Suppressor macrophage treated with lipopolysaccharide for 1 hour (primary cell): ENCODE data around the gene KDM4C.

Experiments
- DNase-seq, 3 donors: peaks; one replicate each; pipeline ENCODE4 v3.0.0-alpha.2; 2020 to 2022

Gene KDM4C

DNA sequence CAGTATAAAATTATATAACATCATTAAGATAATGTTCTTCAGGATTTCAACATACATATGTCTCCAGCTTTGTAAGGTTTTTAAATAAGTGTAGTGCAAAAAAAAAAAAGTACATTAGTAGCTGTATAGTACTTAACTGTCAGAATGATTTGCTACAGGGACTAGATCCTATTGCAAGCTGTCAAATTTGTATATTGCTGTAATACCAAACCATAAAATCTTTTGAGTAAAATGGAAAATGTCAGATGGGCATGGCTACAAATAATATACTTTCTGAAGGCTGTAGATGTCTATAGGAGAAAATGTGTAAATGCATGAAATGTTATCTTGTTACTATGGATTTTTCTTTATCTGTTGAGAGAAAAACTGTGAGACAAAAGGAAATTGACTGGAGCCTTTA, 298.5 kb downstream of the KDM4C start:
- DNase-seq, result no peak

DNA sequence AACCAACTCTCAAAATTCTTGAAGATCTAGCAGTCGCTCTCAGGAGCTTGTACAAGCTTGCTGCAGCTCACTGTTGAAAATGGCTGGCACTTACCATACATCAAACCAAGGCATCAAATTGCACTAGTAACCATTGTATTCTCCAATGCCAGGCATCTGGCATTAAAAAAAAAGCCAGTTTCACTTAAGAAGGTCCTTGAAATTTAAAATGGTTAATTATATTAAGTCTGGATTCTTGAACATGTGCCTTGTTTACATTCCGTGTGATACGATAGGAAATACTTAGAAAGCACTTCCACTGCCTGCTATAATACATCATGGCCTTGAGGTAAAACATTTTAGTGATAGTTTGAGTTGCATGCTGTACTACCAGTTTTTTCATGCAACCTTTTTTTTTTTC, 300.7 kb downstream of the KDM4C start:
- no peak for DNase-seq

DNA sequence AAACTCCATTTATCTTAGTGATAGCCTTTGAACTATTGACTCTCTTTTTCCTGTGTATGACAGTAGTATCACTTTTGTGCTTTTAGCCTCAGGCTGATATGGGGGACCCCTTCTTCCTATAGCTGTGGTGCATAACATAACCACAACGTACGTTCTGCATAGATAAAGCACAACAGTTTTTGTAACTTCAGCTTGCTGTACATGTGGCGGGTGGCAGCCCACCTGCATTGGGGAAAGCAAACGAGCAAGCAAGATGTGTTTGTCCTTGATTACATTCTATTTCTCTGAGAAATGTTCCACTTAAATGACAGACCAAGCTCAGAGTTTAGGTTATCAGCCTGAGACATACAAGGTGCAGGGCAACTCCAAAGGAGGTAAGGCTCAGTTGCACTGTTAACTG, 309.4 kb downstream of the KDM4C start:
- DNase-seq, result no peak

DNA sequence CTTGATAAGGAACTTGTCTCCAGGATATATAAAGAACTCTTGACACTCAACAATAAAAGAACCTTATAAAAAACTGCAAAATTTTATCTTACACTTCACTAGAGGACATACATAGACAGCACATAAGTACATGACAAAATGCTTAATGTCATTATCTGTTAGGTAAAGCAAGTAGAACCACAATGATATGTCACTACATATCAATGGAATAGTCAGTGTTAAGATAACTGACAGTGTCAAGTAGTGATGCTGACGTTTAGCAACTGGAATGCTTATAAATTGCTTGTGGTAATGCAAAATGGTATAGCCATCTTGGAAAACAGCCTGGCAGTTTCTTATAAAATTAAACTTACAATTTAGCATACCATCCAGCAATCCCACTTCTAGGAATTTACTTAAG, 314.1 kb downstream of the KDM4C start:
- no peak for DNase-seq

DNA sequence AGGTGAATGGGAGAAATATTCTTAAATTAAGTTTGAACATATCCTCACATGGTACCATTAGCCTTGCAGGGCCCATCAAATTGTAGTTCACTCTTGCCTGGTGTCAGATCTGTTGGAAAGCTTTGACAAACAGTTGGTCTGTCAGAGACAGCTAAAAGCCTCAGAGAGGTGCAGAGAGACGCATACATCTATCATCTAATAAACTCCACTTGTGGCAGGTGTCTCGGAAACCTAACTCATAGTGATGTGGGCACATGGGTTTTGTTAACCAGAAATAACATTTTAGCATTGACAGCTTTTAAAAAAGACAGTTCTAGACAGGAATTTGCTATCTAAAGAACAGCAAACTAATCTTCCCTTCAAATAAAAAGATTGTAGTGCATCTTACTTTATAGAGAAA, 315.9 kb downstream of the KDM4C start:
- no peak for DNase-seq

DNA sequence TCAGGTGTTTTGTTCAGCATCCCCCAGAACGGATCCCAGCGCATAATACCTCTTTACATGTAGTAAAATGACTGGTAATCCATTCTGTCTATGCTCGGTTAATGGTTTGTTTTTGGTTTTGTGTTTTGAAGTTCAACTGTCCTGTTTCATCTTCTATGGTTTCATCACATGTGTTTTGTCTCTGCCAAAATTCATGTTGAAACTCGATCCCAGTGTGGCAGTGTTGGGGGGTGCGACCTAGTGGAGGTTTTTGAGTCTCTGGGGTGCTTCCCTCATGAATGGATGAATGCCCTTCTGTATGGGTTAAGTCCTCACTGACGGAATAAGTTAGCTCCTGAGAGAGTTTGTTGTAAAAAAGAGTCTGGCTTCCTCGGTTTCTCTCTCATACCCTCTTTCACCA, 317.4 kb downstream of the KDM4C start:
- DNase-seq, result no peak

DNA sequence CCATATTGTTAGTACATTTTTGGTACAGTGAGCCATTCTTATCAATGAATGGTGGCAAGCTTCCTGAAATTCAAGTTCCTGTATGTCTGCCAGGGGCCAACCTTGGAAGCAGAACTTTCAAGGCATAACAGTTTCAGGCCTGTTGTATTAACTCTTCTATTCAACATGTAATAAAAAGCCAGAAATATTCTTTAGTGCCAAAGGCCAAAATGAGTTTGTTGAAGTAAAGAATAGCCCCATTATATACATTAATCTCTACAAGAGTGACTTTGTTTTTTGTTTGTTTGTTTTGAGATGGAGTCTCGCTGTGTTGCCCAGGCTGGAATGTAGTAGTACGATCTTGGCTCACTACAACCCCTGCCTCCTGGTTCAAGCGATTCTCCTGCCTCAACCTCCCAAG, 321.3 kb downstream of the KDM4C start:
- DNase-seq, result no peak

DNA sequence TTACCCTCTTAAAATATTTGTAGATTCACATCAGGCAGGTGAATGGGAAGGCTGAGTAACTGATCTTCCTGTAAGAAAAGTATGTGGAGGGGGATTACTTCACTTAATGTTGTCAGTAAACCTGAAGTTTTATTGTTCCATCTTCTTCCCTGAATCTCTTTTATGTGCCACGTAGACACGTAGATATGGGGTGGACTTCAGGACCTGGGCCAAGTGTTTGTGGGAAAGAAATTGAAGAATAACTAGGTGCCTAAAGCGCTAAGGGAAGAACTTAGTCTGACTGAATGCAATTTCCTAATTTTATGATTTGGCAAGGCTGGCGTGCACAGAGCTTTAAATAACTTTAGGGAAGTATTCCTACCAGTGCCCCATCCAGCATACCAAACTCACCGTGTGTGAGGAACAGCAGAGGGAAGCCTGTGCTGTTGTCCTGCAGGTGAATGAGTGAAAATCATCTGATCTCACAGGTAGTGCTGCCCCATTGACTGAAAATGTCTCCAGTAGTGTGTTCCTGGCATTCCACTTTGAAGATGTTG, 323.4 kb downstream of the KDM4C start:
- peak; percentile 67 to 78 (median 75) for DNase-seq

DNA sequence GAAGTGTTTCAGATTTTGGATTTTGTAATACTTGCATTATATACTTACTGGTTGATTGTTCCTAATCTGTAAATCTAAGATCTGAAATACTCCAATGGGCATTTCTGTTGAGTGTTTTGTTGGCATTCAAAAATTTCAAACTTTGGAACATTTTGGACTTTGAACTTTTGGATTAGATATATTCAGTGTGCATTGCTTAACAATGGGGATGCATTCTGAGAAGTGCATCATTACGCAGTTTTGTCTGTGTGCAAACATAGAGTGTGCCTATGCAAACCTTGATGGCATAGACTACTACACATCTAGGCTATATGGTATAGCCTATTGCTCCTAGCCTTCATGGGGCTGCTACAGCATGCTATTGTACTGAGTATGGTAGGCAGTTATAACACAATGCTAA, 325.4 kb downstream of the KDM4C start:
- DNase-seq, result no peak

DNA sequence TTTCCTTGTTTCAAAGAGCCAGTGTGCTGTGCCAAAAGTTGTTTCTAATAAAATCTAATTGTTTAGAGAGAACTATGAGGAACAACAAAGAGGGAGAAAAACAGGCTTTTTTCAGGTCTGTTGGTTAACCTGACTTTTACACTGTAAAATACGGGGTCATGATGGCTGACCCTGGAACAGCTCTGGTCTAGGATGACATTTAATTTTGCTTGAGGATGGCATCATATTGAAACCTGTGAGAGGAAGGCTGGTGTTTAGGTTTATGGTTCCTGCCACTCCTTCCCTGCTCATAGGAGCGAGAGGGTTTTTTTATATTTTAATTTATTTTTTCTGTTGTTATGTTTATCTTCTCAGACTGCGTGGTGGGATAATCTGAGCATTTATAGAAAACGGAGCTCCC, 327.6 kb downstream of the KDM4C start:
- DNase-seq, result no peak

DNA sequence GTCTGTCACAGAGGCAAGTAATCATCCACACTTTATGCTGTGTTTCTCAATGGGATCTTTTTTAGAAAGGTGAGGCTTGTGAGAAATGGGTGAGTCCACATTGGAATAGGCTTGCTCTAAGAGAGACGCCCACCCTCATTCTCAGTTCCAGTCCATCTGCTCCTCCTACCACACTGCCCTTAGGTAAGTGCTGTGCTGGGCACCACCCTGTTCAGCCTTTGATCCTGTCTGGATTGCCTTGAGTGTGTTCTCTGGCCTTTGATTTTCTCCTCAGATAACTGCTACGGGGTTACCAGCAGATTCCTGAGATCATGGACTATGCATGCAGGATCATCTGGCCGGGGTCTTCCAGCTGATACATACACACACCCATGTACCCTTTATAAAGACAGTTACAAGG, 328.6 kb downstream of the KDM4C start:
- no peak for DNase-seq

DNA sequence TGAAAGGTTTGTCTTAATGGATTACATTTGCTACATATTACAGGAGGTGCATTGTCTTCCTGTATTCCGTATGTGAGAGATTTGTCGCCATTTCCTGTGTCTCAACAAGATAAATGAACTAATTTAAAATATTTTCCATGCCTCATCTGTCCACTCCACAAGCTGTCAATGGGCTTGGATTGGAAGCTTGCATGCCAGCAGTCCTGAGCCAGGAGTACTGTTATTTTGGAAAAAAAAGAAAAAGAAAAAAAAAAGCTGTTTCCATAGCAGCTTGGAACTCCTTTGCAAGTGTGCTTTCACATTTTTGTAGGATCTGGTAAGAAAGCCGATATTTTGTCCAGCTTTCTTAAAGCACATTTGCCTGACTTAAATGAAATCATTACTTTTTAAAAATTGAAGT, 330.8 kb downstream of the KDM4C start:
- DNase-seq, result no peak

DNA sequence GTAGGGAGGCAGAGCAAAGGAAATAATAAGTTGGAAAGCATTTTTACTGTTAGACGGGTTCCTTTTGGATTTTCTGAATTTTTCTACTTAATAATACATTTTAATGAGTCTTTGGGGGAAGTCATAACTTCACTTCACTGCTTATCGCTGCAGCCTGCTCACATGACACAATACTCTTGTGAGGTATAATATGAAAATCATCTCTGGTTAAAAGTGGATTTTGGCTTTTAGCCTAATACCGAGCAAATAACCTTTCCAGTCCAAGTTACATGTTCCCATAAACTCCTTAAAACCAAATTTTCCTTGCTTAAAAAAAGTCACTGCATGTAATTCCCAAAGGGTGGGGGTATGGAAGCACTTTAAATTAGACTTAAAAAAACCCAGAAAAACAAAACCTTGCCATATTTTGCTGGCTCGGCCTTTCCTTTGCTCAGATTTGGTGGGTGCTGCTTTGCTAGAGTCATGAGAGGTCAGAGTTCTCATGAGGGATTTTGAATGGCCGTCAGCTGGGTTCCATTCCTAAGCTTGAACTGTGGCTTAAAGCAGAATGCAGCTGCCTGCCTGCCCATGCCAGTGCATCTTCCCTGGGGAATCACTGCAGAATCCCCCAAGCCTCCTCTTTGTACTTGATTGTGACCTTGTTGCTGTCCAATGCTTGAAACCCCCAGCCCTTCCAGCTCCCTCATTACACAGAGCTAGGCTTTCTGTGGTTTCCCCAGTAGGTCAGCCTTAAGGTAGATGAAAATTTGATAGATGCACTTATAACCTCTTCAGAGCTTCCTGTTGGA, 331.8 kb downstream of the KDM4C start:
- DNase-seq, result no peak

DNA sequence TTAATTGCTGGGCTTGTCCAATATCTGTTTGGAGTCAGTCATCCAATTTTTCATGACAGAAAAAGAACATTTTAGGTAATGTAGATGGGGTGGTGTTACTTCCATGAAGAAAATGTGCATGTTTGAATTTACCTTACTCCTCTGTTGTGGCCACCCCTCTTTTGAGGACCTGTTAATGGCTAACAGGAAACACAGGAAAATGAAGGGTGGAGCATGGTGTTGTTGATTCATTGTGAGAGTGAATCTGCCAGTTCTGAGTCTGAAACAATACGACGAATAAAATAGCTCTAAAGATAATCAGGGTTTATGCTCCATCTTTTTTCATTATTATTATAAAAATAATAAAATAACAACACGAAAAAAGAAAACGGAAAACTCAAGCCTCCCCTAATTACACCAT, 335.3 kb downstream of the KDM4C start:
- DNase-seq, result no peak

DNA sequence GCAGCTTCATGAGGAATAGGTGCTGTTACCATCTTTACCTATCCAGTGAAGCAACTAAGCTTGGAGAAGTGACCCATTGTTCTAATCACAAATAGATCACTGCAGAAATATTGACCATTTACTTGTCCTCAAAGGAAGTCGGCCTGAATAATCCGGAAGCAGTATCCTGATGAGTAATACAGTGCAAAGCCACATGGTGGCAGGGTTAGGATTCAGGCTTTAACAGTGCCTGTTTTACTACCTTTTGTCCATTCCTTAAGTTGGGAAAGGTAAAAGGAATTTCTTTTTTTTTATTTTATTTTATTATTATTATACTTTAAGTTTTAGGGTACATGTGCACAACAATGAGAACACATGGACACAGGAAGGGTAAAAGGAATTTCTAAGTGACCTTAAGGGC, 336.3 kb downstream of the KDM4C start:
- no peak for DNase-seq

DNA sequence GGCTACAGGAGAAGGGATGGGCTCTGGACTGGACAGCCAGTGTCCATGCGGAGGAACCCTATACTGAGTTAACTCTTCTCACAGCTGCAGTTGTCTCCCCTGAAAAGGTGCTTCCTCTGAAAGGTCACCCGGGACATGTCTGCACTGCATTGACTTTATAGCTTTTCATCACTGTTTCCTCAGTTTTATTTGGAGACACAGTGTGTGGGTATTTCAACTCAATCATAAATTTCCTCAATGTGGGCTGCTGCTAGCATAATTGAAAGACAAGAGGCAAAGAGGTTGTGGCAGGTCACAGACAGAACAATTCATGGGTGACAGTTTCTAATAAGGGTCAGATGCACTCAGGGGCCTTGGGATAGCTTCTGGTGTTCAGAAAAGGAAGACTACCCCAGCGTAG, 336.8 kb downstream of the KDM4C start:
- no peak for DNase-seq

DNA sequence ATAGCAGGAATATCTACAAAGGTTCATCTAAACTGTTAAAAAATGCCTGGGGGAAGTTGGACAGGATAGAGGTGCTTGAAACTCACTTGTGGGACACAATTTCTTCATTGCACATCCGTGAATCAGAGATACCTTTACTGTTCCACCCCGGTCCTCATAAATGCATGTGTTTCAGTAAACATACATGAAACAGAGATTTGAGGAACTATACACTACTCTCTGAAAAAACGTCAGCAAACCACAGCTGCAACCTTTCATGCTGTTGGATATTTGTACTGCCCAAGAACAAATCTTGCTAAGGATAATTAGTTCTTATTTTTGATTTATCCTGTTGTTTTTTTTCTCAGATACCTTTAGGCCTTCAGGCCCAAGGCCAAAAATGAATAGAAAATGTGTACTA, 337.3 kb downstream of the KDM4C start:
- DNase-seq, result no peak

DNA sequence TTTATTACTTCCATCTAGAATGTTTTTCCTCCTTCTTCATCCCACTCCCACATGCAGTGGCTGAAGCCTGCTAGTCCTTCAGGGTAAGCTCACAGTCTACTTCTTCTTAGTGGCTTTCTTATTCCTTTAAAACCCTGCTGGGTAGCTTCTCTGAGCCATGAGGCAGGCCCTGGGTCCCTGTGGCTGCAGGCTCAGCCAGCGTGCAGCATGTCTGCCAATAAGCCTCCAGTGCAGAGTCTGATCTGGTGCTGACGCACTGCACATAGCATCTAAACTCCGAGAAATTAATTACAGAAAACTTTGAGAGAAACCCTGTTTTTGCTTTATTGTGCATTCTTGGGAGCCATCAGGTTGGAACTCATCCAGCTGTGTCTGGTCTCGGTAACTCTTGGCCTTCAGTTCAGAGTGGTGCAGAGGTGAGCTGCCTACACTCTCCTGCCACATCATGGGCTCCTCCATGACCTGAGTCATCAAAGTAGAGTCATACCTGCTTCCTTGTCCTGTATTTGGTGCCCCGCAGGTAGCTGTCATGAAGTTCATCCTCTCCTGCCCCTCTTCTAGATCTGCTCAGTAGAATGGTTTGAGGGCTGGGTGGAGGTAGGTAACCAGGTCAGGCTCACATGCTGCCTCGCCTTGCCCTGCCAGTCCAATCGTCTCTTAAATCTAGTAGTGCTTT, 339.4 kb downstream of the KDM4C start:
- DNase-seq, result no peak

DNA sequence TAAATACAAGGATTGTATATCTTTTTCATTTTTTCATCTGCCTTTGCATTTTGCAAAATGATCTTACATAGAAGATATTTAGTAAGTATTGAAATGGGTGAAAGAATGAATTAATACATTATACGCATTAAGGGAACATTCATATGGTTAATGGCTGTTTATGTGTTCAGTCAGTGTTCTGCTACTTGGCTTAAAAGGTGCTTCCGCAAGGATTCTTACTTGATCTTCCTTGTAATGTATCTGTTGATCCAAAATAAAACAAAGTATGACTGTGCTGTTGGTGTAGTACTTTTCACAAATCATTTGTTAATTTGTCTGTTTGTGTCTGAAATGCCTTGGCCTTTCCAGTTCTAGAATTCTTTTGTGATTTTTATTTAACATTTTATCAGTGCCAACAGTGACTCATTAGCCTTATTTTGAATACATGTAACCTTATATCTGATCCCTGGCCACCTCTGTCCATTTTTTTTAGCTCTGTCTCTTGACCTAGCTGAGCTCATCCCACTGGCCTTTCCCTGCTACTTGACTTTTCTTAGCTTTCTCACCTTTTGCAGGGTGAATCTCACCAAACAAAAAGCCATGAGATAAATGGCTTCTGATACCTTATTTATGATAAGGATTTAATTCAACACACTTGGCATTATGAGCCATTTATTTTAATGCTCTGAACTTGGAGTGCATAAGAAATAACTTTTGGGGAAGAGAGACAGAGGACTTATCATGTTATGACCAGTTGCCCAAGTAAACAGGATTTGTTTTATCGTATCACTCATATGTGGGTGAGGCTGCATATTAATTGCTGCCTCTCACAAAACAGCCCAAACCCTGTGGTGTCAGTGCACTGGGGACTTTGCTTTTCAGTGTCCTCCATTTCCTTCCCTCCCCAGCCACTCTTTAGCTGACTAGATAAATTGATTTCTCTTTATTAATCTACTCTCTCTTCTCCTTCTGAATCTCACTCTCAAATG, 340.3 kb downstream of the KDM4C start:
- DNase-seq, result no peak

DNA sequence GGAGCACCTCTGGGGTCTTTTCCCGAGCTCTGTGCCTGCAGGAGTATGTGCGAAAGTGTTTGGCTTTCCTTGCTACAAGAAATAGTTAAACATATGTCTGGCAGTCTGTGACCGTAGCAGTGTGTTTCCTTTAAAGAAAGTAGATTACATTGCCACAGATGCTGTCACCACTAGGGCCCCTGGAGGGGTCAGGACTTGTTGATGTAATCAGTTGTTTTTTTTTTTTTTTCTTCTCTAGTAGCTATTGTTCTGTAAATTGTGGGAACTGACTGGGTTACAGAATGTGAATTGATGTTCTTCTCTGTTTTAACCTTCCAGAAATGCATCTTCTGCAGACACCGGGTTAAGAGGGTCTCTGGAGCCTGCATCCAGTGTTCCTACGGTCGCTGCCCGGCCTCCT, 345.6 kb downstream of the KDM4C start:
- no peak for DNase-seq

DNA sequence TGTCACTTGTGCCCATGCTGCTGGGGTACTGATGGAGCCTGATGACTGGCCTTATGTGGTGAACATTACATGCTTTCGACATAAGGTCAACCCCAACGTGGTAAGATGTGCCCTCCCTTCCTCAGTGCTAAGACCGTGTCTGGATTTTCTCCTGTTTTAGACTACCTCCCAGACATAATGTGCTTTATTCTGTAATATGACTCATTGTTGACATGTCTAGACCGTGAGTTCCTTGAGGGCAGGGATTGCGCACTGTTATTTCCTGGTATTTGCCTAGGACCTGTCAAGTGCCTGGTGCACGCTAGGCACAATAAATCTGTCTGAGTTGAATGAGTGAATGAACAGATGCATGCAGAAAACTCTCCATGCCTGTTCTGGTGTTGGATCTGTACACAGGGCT, 346.0 kb downstream of the KDM4C start:
- no peak for DNase-seq

DNA sequence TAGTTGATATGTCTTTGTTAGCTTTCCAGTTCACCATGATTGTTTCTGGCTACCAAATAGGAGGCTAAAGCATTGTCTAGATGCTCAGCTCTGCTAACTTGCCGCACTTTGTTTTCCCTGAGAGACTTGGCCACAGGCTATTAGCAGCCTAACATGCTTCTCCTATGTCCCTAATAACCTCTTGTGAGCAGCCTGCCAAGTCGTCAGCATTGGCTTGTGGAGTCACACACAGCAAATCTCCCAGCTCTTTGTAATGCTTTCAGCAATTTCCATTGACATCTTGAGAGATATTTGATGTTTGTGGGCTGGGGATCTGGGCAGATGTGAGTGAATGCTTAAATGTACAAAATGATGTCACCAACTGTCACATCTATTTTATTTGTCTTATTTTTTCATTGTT, 346.9 kb downstream of the KDM4C start:
- DNase-seq, result no peak

DNA sequence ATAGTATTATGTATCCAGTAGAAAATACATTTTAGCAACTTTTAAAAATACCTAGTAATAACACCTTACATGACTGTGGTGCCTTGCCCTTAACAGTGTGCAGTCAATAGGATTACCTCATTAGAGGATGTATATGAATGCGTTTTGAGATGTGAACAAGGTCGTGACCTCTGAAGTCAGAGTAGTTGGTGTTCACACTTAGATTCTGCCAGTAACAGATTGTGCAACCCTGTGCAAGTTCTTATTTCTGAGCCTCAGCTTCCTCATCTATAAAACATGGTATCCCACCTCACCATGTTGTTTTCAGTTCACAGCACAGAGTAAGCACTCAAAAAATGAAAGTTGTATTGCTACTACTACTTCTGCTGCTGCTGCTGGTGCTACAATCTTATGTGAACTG, 347.3 kb downstream of the KDM4C start:
- peak; percentile 22 to 42 (median 26) for DNase-seq
